CD4-positive, CD25-positive, alpha-beta regulatory T cell (primary cell): ENCODE measurements around the gene PPIP5K2. TPM values are rescaled to one million over a fixed set of nuclear protein-coding genes. Genes with fewer than 3 reads are reported as not detected.

Experiments
- ATAC-seq, 2 donors: fragments of 150-1000 bp; cut with Tn5 transposase; one replicate each; pipeline ENCODE4 v1.10.0; 2021; ENCODE audit warnings: low read depth in 2 of 2, moderate number of reproducible peaks in 2 of 2, moderate library complexity in 1 of 2
- DNase-seq, 3 donors: peaks; one replicate each; pipeline versions ENCODE4 v3.0.0 to v3.0.0-alpha.2; 2012 to 2022; ENCODE audit warnings: mixed read lengths in 1 of 3
- H3K27ac ChIP-seq: one replicate; pipeline ENCODE4 v1.7.0; 2013; ENCODE audit warnings: mild to moderate bottlenecking, low read length; ENCODE audit not compliant: insufficient read depth, poor library complexity, severe bottlenecking
- H3K27me3 ChIP-seq: one replicate; pipeline ENCODE4 v1.7.0; 2013; ENCODE audit warnings: low read length; ENCODE audit not compliant: control insufficient read depth, insufficient read depth
- H3K36me3 ChIP-seq: one replicate; pipeline ENCODE4 v1.7.0; 2013; ENCODE audit warnings: mild to moderate bottlenecking, low read length, moderate library complexity; ENCODE audit not compliant: control insufficient read depth, insufficient read depth
- H3K4me1 ChIP-seq: 2 replicates; pipeline ENCODE4 v1.7.0; 2013; ENCODE audit warnings: mild to moderate bottlenecking, low read length; ENCODE audit not compliant: insufficient read depth, control insufficient read depth, poor library complexity, severe bottlenecking
- H3K4me3 ChIP-seq: one replicate; pipeline ENCODE4 v1.7.0; 2013; ENCODE audit warnings: low read depth, mild to moderate bottlenecking, low read length, moderate library complexity
- H3K9me3 ChIP-seq, 2 experiments: 1 replicate in 1 of 2; 2 replicates in 1 of 2; pipeline ENCODE4 v1.7.0; 2013; ENCODE audit warnings: low read length in 2 of 2, mild to moderate bottlenecking in 1 of 2, moderate library complexity in 1 of 2; ENCODE audit not compliant: control insufficient read depth in 2 of 2
- H3K27ac Mint-ChIP-seq, 3 donors: one replicate each; pipeline ENCODE4 v1.8.0; 2020 to 2022; ENCODE audit warnings: mild to moderate bottlenecking in 3 of 3, mixed read lengths in 3 of 3, moderate library complexity in 2 of 3
- H3K27me3 Mint-ChIP-seq: one replicate; pipeline ENCODE4 v1.8.0; 2022; ENCODE audit warnings: mild to moderate bottlenecking, mixed read lengths
- H3K36me3 Mint-ChIP-seq: one replicate; pipeline ENCODE4 v1.8.0; 2020; ENCODE audit warnings: mixed read lengths
- H3K4me1 Mint-ChIP-seq, 4 donors: one replicate each; pipeline ENCODE4 v1.8.0; 2020 to 2022; ENCODE audit warnings: mixed read lengths in 4 of 4, mild to moderate bottlenecking in 1 of 4
- H3K4me3 Mint-ChIP-seq, 4 donors: one replicate each; pipeline ENCODE4 v1.8.0; 2020 to 2022; ENCODE audit warnings: mild to moderate bottlenecking in 4 of 4, mixed read lengths in 4 of 4, moderate library complexity in 3 of 4
- H3K9me3 Mint-ChIP-seq, 7 donors: one replicate each; pipeline ENCODE4 v1.8.0; 2020 to 2022; ENCODE audit warnings: mixed read lengths in 7 of 7, mild to moderate bottlenecking in 3 of 7, moderate library complexity in 2 of 7
- polyA plus RNA-seq, 4 donors: library from polyadenylated mRNA; unstranded; fragments of 300-500 nt; fragmentation: Illumina TruSeq; gene quantifications; one replicate each; pipeline ENCODE4 v1.2.3, GENCODE V29; 2021
- total RNA-seq: library from RNA; stranded (reverse); gene quantifications from one replicate; pipeline ENCODE4 v1.2.3, GENCODE V29; 2022

Gene PPIP5K2
- total and polyA plus RNA-seq, 5 donors from 2014 or later = 23.9 to 47.5 (median 24.3) TPM

DNA sequence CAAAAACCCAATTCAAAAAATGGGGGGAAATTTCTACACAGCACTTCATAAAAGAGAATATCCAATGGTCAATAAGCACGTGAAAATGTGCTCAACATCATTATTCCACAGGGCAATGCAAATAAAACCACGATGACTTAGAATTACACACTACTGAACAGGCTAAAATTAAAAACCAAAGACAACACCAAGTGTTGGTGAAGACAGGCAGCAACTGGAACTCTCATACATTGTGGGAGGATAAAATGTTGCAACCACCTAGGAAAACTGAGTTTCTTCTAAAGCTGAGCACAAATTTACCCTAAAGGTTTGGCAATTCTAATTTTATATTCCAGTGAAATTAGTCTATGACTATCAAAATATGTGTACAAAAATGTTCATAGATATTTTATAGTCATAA, 9.7 kb upstream of the PPIP5K2 start:
- H3K27me3 ChIP-seq = no peaks in the 10 kb centered on the region
- DNase-seq (no peak), ATAC-seq (no peak)
- Mint-ChIP-seq H3K9me3 (peaks cover 0 to 3% (median 0%) of the 10 kb centered on the region in 7 donors), H3K27ac (no peak overlapping the region), H3K4me3 (no peak overlapping the region), H3K36me3 (peaks cover 20% of the 10 kb centered on the region), H3K4me1 (peaks cover 24 to 47% (median 43%) of the 10 kb centered on the region in 4 donors), H3K27me3 (no peaks in the 10 kb centered on the region)
- H3K9me3 ChIP-seq = no peaks in the 10 kb centered on the region
- peaks cover 13% of the 10 kb centered on the region for H3K4me1 ChIP-seq
- no peak overlapping the region for H3K27ac ChIP-seq
- H3K36me3 ChIP-seq = peaks cover 10% of the 10 kb centered on the region
- no peak overlapping the region for H3K4me3 ChIP-seq

DNA sequence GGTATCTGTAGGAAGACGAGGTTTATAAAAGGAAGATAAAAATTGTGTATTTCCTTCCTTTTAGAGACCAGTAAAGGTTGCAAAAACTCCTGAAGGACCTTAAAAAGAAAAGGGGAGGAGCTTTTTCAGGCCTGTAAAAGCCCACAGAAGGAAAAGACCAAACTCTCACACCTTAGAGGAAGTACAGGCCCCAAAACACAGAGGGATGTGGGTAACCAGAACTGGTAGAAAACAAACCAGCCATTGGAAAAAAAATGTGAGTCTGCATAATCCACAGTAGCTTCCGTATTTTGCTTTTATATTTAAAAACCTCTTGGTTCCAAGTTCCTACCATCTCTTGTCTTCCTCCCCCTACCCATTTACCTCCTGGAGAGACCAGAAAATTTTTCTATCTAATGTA, 8.6 kb upstream of the PPIP5K2 start:
- H3K36me3 Mint-ChIP-seq = peaks cover 22% of the 10 kb centered on the region
- H3K9me3 ChIP-seq = no peaks in the 10 kb centered on the region
- H3K4me1 Mint-ChIP-seq = peaks cover 26 to 49% (median 43%) of the 10 kb centered on the region in 4 donors
- H3K36me3 ChIP-seq = peaks cover 10% of the 10 kb centered on the region
- H3K27ac Mint-ChIP-seq = peak overlapping the region; percentile 53 to 96 (median 79)
- H3K4me1 ChIP-seq = peaks cover 13% of the 10 kb centered on the region
- peak overlapping the region; percentile 22 for H3K4me3 ChIP-seq
- DNase-seq = peak in 2 of 3 donors; percentile 35 to 58
- H3K9me3 Mint-ChIP-seq = peaks cover 0 to 3% (median 0%) of the 10 kb centered on the region in 7 donors
- peak overlapping the region; percentile 18 for H3K27ac ChIP-seq
- peak overlapping the region in 2 of 4 donors; percentile 3 to 64 for H3K4me3 Mint-ChIP-seq
- H3K27me3 Mint-ChIP-seq = no peaks in the 10 kb centered on the region
- H3K27me3 ChIP-seq = no peaks in the 10 kb centered on the region
- ATAC-seq = peak; percentile 45 to 67

DNA sequence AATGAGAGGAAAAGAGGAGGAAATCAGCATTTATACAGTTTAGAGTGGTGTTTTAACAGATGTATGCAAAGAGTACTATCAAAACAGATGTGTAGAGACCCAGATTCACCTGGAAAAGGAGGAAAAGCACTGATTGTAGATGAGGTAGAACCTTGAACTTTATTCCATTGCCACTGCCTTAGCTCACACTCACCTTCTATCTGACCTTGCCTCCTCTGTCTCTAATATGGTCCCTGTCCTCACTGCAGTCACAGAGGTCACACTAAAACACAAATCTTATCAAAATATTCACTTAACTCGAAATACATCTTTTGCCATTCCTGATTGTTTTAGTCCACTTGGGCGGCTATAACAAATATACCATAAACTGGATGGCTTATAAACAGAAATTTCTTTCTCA, 7.2 kb upstream of the PPIP5K2 start:
- peak overlapping the region; percentile 5 to 63 (median 59) for H3K27ac Mint-ChIP-seq
- peaks cover 29 to 55% (median 39%) of the 10 kb centered on the region in 4 donors for H3K4me1 Mint-ChIP-seq
- H3K4me3 Mint-ChIP-seq = no peak overlapping the region
- ATAC-seq = no peak
- Histone ChIP-seq H3K4me3 (no peak overlapping the region), H3K9me3 (no peaks in the 10 kb centered on the region), H3K27me3 (no peaks in the 10 kb centered on the region), H3K27ac (no peak overlapping the region), H3K4me1 (peaks cover 13% of the 10 kb centered on the region), H3K36me3 (peaks cover 3% of the 10 kb centered on the region)
- no peak for DNase-seq
- no peaks in the 10 kb centered on the region for H3K27me3 Mint-ChIP-seq
- H3K9me3 Mint-ChIP-seq = peaks cover 0 to 3% (median 0%) of the 10 kb centered on the region in 7 donors
- H3K36me3 Mint-ChIP-seq = peaks cover 13% of the 10 kb centered on the region

DNA sequence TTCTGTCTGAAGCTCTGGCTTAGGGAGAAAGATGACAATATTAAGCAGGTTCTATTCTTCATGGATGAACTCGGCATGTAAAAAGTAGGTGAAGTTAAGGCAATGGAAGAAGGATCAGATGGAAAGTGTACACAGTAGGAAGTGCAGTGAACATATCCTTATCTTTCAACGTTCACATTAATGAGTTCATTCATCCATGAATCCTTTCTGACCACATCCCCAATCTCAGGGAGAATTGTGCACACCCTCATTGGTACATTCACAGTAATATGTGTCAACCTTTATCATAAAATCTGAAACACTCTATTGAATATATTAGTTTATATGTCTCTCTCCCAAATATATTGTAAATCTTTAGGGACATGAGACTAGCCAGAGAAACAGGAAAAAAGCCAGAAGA, 5.7 kb upstream of the PPIP5K2 start:
- ATAC-seq (no peak), DNase-seq (no peak)
- Histone ChIP-seq H3K4me1 (peaks cover 24% of the 10 kb centered on the region), H3K27me3 (no peaks in the 10 kb centered on the region), H3K4me3 (no peak overlapping the region), H3K36me3 (no peaks in the 10 kb centered on the region), H3K27ac (no peak overlapping the region), H3K9me3 (no peaks in the 10 kb centered on the region)
- Mint-ChIP-seq H3K4me1 (peaks cover 40 to 63% (median 44%) of the 10 kb centered on the region in 4 donors), H3K9me3 (peaks cover 0 to 4% (median 0%) of the 10 kb centered on the region in 7 donors), H3K36me3 (peaks cover 5% of the 10 kb centered on the region), H3K27me3 (no peaks in the 10 kb centered on the region), H3K27ac (no peak overlapping the region), H3K4me3 (peak overlapping the region in 1 of 4 donors; percentile 19)

DNA sequence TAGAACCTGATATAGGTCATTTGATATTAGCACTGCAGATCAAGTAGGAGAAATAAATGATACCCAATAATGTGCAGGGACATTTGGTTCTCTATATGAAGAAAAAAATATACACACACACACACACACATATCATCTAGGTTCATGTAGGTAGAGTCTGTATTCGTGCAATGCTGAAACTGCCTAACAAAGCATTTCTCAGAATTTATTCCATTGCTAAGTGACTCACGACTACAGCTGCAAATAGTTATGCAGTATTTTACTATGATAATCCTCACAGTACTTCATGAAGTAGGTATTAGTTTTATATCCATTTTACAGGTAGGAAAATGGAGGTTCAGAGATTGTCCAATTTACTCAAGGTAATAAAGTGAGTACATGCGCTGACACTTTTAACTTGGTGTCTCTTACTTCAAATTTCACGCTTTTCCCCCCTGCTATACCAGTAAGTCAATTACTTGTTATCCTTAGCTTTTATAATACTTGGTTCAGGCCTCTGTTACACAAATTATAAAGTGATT, 2.6 kb upstream of the PPIP5K2 start:
- H3K27ac Mint-ChIP-seq = no peak overlapping the region
- ATAC-seq (no peak), DNase-seq (peak in 1 of 3 donors; percentile 36)
- Histone ChIP-seq H3K36me3 (no peaks in the 10 kb centered on the region), H3K27me3 (no peaks in the 10 kb centered on the region), H3K27ac (no peak overlapping the region), H3K4me1 (peaks cover 29% of the 10 kb centered on the region), H3K4me3 (no peak overlapping the region), H3K9me3 (no peaks in the 10 kb centered on the region)
- H3K4me1 Mint-ChIP-seq = peaks cover 28 to 58% (median 50%) of the 10 kb centered on the region in 4 donors
- peaks cover 0 to 3% (median 0%) of the 10 kb centered on the region in 7 donors for H3K9me3 Mint-ChIP-seq
- H3K36me3 Mint-ChIP-seq = peaks cover 5% of the 10 kb centered on the region
- peaks cover 6% of the 10 kb centered on the region for H3K27me3 Mint-ChIP-seq
- H3K4me3 Mint-ChIP-seq = peak overlapping the region in 1 of 4 donors; percentile 20

DNA sequence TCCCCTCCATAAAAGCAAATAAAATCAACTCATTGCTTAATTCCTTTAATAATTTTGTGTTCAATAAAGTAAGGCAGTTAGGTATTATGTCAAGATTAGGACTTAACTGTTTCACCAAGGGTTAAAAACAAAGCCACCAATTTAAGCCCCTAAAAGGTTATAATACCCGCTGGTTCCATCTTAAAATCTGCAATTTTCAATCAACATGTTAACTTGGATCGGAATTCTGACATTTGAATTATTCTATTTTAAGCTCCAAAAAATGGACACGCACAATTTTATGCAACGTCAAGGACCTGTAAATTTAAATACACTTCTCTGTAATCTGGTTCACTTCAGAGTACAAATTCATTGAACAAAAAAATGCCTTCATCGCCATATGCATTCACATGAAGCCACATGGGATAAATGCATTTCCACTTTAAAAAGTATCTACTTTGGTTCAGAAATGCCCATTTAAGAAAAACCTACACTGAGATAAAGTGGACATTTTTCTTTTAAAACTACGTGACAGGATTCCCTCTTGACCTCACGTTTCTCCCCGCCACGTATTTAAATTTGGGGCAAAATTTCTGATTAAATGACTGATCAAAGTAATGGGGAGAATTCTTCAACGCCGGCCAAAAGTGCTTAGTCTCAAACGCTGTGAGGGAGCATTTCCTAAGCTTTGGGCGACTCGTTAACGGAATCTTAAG, 884 bp upstream of the PPIP5K2 start:
- Histone ChIP-seq H3K27ac (peak overlapping the region; percentile 92), H3K36me3 (no peaks in the 10 kb centered on the region), H3K27me3 (no peaks in the 10 kb centered on the region), H3K4me3 (peak overlapping the region; percentile 96), H3K9me3 (no peaks in the 10 kb centered on the region), H3K4me1 (peaks cover 31% of the 10 kb centered on the region)
- DNase-seq = peak in 1 of 3 donors; percentile 63
- ATAC-seq = no peak
- Mint-ChIP-seq H3K36me3 (peaks cover 5% of the 10 kb centered on the region), H3K4me3 (peak overlapping the region; percentile 97 to 99 (median 98)), H3K4me1 (peaks cover 29 to 66% (median 51%) of the 10 kb centered on the region in 4 donors), H3K9me3 (peaks cover 0 to 1% (median 0%) of the 10 kb centered on the region in 7 donors), H3K27ac (peak overlapping the region; percentile 97 to 100 (median 99)), H3K27me3 (peaks cover 6% of the 10 kb centered on the region)

DNA sequence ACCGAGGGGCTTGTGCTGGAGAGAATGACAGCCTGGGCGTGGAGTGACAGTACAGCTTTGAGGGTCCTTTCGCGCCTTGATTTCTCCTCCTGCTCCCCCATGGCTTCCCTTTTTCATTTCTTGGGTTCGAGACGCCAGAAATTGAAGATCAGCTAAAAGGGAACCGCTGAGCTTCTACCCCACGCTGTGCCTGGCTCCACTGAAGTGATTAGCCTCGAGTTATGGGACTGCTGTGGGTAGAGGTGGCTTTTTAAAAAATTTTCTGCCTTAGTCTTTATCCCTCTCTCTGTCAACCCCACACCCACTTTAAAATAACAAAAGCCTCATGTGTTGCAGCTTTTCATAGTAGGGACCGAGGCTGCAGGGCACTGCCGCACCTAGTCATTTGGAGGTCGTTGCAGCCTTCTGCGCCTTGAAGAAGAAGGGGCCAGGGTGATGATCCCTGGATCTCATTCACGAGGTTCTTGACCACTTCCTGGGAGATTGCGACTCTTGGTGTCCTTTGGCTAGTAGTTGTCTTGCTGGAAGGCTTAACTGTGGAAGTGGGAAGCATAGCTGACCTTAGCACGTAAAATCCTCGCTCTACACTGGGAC, 603 bp downstream of the PPIP5K2 start:
- no peaks in the 10 kb centered on the region for H3K36me3 ChIP-seq
- peak overlapping the region; percentile 97 to 100 (median 99) for H3K27ac Mint-ChIP-seq
- no peak for ATAC-seq
- peak overlapping the region; percentile 97 to 99 (median 98) for H3K4me3 Mint-ChIP-seq
- H3K9me3 Mint-ChIP-seq = peaks cover 0 to 2% (median 0%) of the 10 kb centered on the region in 7 donors
- H3K4me1 ChIP-seq = peaks cover 38% of the 10 kb centered on the region
- H3K27ac ChIP-seq = peak overlapping the region; percentile 92
- H3K4me3 ChIP-seq = peak overlapping the region; percentile 96
- no peaks in the 10 kb centered on the region for H3K36me3 Mint-ChIP-seq
- peaks cover 6% of the 10 kb centered on the region for H3K27me3 Mint-ChIP-seq
- peaks cover 24 to 70% (median 60%) of the 10 kb centered on the region in 4 donors for H3K4me1 Mint-ChIP-seq
- no peaks in the 10 kb centered on the region for H3K9me3 ChIP-seq
- DNase-seq = peak in 1 of 3 donors; percentile 29
- no peaks in the 10 kb centered on the region for H3K27me3 ChIP-seq
